Endodermal cell (in vitro differentiated cells): ENCODE data around the gene CACNB1. TPM values are rescaled to one million over a fixed set of nuclear protein-coding genes. Genes with fewer than 3 reads are reported as not detected.
A peak's percentile ranks its signal among the peaks of the same experiment; 100 is the strongest.

Source experiments
- DNase-seq: peaks from one replicate; pipeline ENCODE4 v3.0.0-alpha.2; 2017
- H3K27ac ChIP-seq: 2 replicates; pipeline ENCODE4 v1.5.1; 2013; ENCODE audit warnings: mild to moderate bottlenecking, low read depth, low read length, moderate library complexity
- H3K27me3 ChIP-seq: 2 replicates; pipeline ENCODE4 v1.6.1; 2013; ENCODE audit warnings: mild to moderate bottlenecking, low read length, moderate library complexity; ENCODE audit not compliant: insufficient read depth, control insufficient read depth, poor library complexity, severe bottlenecking
- H3K36me3 ChIP-seq: 2 replicates; pipeline ENCODE4 v1.7.0; 2013; ENCODE audit warnings: mild to moderate bottlenecking, low read length, moderate library complexity; ENCODE audit not compliant: control insufficient read depth, insufficient read depth
- H3K4me1 ChIP-seq: one replicate; pipeline ENCODE4 v1.7.0; 2013; ENCODE audit warnings: low read length; ENCODE audit not compliant: control insufficient read depth, insufficient read depth
- H3K4me3 ChIP-seq: 2 replicates; pipeline ENCODE4 v1.5.1; 2013; ENCODE audit warnings: mild to moderate bottlenecking, low read length, moderate library complexity
- H3K9ac ChIP-seq: 2 replicates; pipeline ENCODE4 v1.6.1; 2013; ENCODE audit warnings: mild to moderate bottlenecking, low read length, moderate library complexity; ENCODE audit not compliant: poor library complexity, severe bottlenecking; ENCODE audit errors: extremely low read depth
- H3K9me3 ChIP-seq: 2 replicates; pipeline ENCODE4 v1.6.1; 2013; ENCODE audit warnings: mild to moderate bottlenecking, low read length, moderate library complexity; ENCODE audit not compliant: control insufficient read depth
- H3K27ac Mint-ChIP-seq: 2 replicates; pipeline ENCODE4 v1.8.0; 2020; ENCODE audit warnings: mixed read lengths
- H3K27me3 Mint-ChIP-seq: 2 replicates; pipeline ENCODE4 v1.8.0; 2021; ENCODE audit warnings: mild to moderate bottlenecking, mixed read lengths; ENCODE audit not compliant: insufficient read depth
- H3K36me3 Mint-ChIP-seq: 2 replicates; pipeline ENCODE4 v1.8.0; 2020; ENCODE audit warnings: low read depth, mixed read lengths
- H3K4me1 Mint-ChIP-seq: 2 replicates; pipeline ENCODE4 v1.8.0; 2020; ENCODE audit warnings: mixed read lengths
- H3K4me3 Mint-ChIP-seq: 2 replicates; pipeline ENCODE4 v1.8.0; 2020; ENCODE audit warnings: mild to moderate bottlenecking, moderate library complexity, mixed read lengths
- H3K9me3 Mint-ChIP-seq: 2 replicates; pipeline ENCODE4 v1.8.0; 2020; ENCODE audit warnings: mild to moderate bottlenecking, mixed read lengths
- WGBS, 2 experiments: methylation state at CpG; one replicate each; pipeline versions ENCODE4 v1.1.5 to v1.1.7; 2013; ENCODE audit warnings: missing lambda C conversion rate in 2 of 2, mixed read lengths in 1 of 2; ENCODE audit not compliant: insufficient coverage in 1 of 2, insufficient read length in 1 of 2; 5-methylcytosine and 5-hydroxymethylcytosine counted together
- total RNA-seq, 2 donors: library from RNA; stranded (reverse); fragmentation: NEBNext Ultra II Directional in 1 of 2; extraction: Animal tissue kit (Norgen Biotek cat#: 25700) in 1 of 2; gene quantifications; 2 replicates in 1 of 2; 3 replicates in 1 of 2; pipeline ENCODE4 v1.2.1, GENCODE V29; 2021
- TF ChIP-seq, protein P1 (sequence below): fragments of 200-600 bp; sonication (generic); conservative IDR thresholded peaks from 2 replicates; pipeline ENCODE4 v1.5.0; 2021; ENCODE audit warnings: antibody characterized with exemption, mild to moderate bottlenecking

Gene CACNB1
- total RNA-seq, 2 donors from 2014 or later: 12.2 to 13.2 TPM

DNA sequence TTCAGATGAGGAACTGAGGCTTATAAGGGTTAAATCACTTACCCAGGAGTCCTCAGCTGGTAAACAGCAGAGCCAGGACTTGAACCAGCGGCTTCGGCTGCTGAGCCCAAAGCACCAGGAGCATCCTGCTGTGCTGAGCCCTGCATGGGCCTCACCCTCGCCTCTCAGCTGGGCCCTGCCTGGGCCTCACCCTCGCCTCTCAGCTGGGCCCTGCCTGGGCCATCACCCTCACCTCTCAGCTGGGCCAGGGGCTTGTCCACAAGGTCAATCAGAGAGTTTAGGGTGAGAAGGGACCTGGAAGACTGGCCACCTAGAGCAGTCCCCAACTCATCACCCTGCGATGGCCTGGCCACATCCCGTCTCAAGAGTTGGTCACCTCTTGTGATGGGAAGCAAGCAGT is 24.1 kb upstream of the CACNB1 start:
- no peaks in the 10 kb centered on the region for H3K36me3 Mint-ChIP-seq
- Histone ChIP-seq H3K9ac (no peak overlapping the region), H3K27ac (no peak overlapping the region), H3K9me3 (no peaks in the 10 kb centered on the region), H3K36me3 (no peaks in the 10 kb centered on the region), H3K4me1 (no peaks in the 10 kb centered on the region), H3K27me3 (peaks cover 87% of the 10 kb centered on the region), H3K4me3 (no peak overlapping the region)
- H3K27ac Mint-ChIP-seq: no peak overlapping the region
- 93 to 94% methylated on average over 4 to 6 of the region's 6 CpGs for WGBS, 2 experiments
- H3K9me3 Mint-ChIP-seq: no peaks in the 10 kb centered on the region
- TF ChIP-seq, protein P1, sequence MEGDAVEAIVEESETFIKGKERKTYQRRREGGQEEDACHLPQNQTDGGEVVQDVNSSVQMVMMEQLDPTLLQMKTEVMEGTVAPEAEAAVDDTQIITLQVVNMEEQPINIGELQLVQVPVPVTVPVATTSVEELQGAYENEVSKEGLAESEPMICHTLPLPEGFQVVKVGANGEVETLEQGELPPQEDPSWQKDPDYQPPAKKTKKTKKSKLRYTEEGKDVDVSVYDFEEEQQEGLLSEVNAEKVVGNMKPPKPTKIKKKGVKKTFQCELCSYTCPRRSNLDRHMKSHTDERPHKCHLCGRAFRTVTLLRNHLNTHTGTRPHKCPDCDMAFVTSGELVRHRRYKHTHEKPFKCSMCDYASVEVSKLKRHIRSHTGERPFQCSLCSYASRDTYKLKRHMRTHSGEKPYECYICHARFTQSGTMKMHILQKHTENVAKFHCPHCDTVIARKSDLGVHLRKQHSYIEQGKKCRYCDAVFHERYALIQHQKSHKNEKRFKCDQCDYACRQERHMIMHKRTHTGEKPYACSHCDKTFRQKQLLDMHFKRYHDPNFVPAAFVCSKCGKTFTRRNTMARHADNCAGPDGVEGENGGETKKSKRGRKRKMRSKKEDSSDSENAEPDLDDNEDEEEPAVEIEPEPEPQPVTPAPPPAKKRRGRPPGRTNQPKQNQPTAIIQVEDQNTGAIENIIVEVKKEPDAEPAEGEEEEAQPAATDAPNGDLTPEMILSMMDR: no peak
- no peak overlapping the region for H3K4me3 Mint-ChIP-seq
- peaks cover 1% of the 10 kb centered on the region for H3K4me1 Mint-ChIP-seq
- peak; percentile 47 for DNase-seq
- H3K27me3 Mint-ChIP-seq: peaks cover 84% of the 10 kb centered on the region

DNA sequence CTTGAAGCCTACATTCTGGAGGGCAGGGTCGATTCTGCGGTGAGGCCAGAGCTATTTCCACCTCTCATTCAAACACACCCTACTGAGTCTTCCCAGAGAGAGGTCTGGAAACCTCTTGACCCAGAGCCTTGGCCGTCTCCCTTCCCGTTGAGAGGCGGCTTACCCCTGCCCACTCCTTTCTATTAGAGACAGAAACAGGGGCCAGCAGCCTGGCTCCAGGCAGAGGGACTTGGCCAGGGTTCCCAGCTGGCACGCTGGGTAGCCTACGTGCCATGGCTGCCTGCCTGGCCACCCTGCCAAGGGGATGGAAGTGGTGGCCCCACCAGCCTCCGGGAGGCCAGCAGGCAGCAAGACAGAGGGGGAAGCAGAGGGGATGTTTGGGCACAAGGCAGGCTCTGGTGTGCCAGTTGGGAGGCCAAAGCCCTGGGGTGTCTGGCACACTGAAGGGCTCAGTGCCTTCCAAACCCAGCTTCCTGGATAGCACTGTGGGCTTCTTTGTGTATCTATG is 22.2 kb upstream of the CACNB1 start:
- peaks cover 85% of the 10 kb centered on the region for H3K27me3 Mint-ChIP-seq
- H3K9me3 Mint-ChIP-seq: no peaks in the 10 kb centered on the region
- H3K27me3 ChIP-seq: peaks cover 78% of the 10 kb centered on the region
- H3K27ac ChIP-seq: no peak overlapping the region
- DNase-seq: peak; percentile 45
- no peaks in the 10 kb centered on the region for H3K36me3 Mint-ChIP-seq
- no peaks in the 10 kb centered on the region for H3K36me3 ChIP-seq
- H3K4me3 Mint-ChIP-seq: no peak overlapping the region
- TF ChIP-seq, protein P1: no peak
- 68 to 91% methylated on average over 3 to 8 of the region's 8 CpGs for WGBS, 2 experiments
- H3K9ac ChIP-seq: no peak overlapping the region
- H3K27ac Mint-ChIP-seq: no peak overlapping the region
- no peak overlapping the region for H3K4me3 ChIP-seq
- no peaks in the 10 kb centered on the region for H3K9me3 ChIP-seq
- H3K4me1 ChIP-seq: no peaks in the 10 kb centered on the region
- H3K4me1 Mint-ChIP-seq: peaks cover under 1% of the 10 kb centered on the region

DNA sequence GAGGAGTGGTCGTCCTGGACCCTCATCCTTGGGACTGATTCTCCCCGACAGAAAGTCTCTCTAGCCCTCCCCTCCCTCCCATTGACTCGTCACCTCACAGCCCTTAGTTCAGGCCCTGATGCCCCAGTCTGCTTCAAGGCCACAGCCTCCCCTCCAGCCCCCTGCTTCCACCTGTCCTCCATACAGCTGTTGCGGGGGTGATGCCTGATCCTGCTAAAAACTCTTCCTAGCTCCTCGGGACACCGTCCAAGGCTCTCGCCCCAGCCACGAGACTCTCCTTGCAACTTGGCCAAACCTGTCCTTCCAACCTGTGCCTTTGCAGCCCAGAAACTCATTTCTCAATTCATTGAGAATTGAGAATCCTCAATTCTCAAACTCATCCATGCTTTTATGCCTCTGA is 21.4 kb upstream of the CACNB1 start:
- Histone ChIP-seq H3K4me1 (no peaks in the 10 kb centered on the region), H3K4me3 (no peak overlapping the region), H3K9me3 (no peaks in the 10 kb centered on the region), H3K27me3 (peaks cover 70% of the 10 kb centered on the region), H3K27ac (no peak overlapping the region), H3K9ac (no peak overlapping the region), H3K36me3 (no peaks in the 10 kb centered on the region)
- Mint-ChIP-seq H3K4me3 (no peak overlapping the region), H3K27me3 (peaks cover 80% of the 10 kb centered on the region), H3K9me3 (no peaks in the 10 kb centered on the region), H3K4me1 (no peaks in the 10 kb centered on the region), H3K27ac (no peak overlapping the region), H3K36me3 (no peaks in the 10 kb centered on the region)
- TF ChIP-seq, protein P1: no peak
- WGBS, 2 experiments: 88 to 98% methylated on average over 5 to 7 of the region's 8 CpGs
- peak; percentile 52 for DNase-seq
